ENCODE data around the gene DLG2. TPM values are rescaled to one million over a fixed set of nuclear protein-coding genes. Genes with fewer than 3 reads are reported as not detected.
"Not testable (repeated sequence)": the region's sequence is repeated elsewhere in the genome, so short reads cannot be mapped to it uniquely, and the experiment has no call there.

The DLG2 gene
- total RNA-seq, 1 donor from 2014 or later = 1.8 TPM

GRCh38 chr11:85672105-85672902 is 45.2 kb upstream of the DLG2 start:
- no peak overlapping the region for H2AFZ ChIP-seq (ENCODE audit: low read depth, low read length)

GRCh38 chr11:85670949-85671663 is 44.0 kb upstream of the DLG2 start:
- not testable (repeated sequence) for H3K27me3 ChIP-seq (ENCODE audit: insufficient read depth, low read length); H3K4me1 ChIP-seq (ENCODE audit: insufficient read depth, low read length); H3K27ac Mint-ChIP-seq (ENCODE audit: unreplicated experiment); H3K4me3 ChIP-seq (ENCODE audit: insufficient read depth, low read depth, low read length); H3K9me3 ChIP-seq (ENCODE audit: insufficient read depth, low read depth, low read length); H3K4me1 Mint-ChIP-seq (ENCODE audit: low read depth, unreplicated experiment); H3K9ac ChIP-seq (ENCODE audit: low read length); H3K4me2 ChIP-seq (ENCODE audit: low read length); H2AFZ ChIP-seq (ENCODE audit: low read depth, low read length); H4K20me1 ChIP-seq (ENCODE audit: insufficient read depth, low read length); H3K36me3 Mint-ChIP-seq (ENCODE audit: low read depth, unreplicated experiment); H3K9me3 Mint-ChIP-seq (ENCODE audit: unreplicated experiment); FAIRE-seq; H3K27ac ChIP-seq (ENCODE audit: low read depth, low read length); H3K36me3 ChIP-seq (ENCODE audit: insufficient read depth, low read length); H3K4me3 Mint-ChIP-seq (ENCODE audit: unreplicated experiment); DNase-seq (ENCODE audit: low read depth); H3K27me3 Mint-ChIP-seq (ENCODE audit: low read depth, unreplicated experiment); H3K79me2 ChIP-seq (ENCODE audit: insufficient read depth, low read length)

More at GRCh38 chr11:85672105-85672902, 45.2 kb upstream of the DLG2 start:
- Histone ChIP-seq H3K27me3 (ENCODE audit: insufficient read depth, low read length) (no peaks in the 10 kb centered on the region), H3K27ac (ENCODE audit: low read depth, low read length) (no peak overlapping the region), H3K9ac (ENCODE audit: low read length) (no peak overlapping the region), H4K20me1 (ENCODE audit: insufficient read depth, low read length) (no peaks in the 10 kb centered on the region), H3K9me3 (ENCODE audit: insufficient read depth, low read depth, low read length) (no peaks in the 10 kb centered on the region), H3K4me2 (ENCODE audit: low read length) (no peak overlapping the region), H3K36me3 (ENCODE audit: insufficient read depth, low read length) (no peaks in the 10 kb centered on the region), H3K79me2 (ENCODE audit: insufficient read depth, low read length) (no peaks in the 10 kb centered on the region), H3K4me3 (ENCODE audit: insufficient read depth, low read depth, low read length) (no peak overlapping the region), H3K4me1 (ENCODE audit: insufficient read depth, low read length) (no peaks in the 10 kb centered on the region)
- no peak overlapping the region for H3K4me3 Mint-ChIP-seq (ENCODE audit: unreplicated experiment)
- peaks cover 7% of the 10 kb centered on the region for H3K9me3 Mint-ChIP-seq (ENCODE audit: unreplicated experiment)
- no peak overlapping the region for H3K27ac Mint-ChIP-seq (ENCODE audit: unreplicated experiment)
- FAIRE-seq (no peak), DNase-seq (ENCODE audit: low read depth) (no peak)
- peaks cover 1% of the 10 kb centered on the region for H3K36me3 Mint-ChIP-seq (ENCODE audit: low read depth, unreplicated experiment)
- H3K27me3 Mint-ChIP-seq (ENCODE audit: low read depth, unreplicated experiment) = peaks cover 3% of the 10 kb centered on the region
- TF ChIP-seq CTCF (IDR thresholded peaks at IDR 0.05; ENCODE audit: insufficient read depth, low read depth, low read length) (no peak), EZH2 (IDR thresholded peaks at IDR 0.05; ENCODE audit: insufficient read depth, low read length) (no peak)
- no peaks in the 10 kb centered on the region for H3K4me1 Mint-ChIP-seq (ENCODE audit: low read depth, unreplicated experiment)

GRCh38 chr11:85668157-85668556 is 41.0 kb upstream of the DLG2 start:
- Histone ChIP-seq H3K4me2 (ENCODE audit: low read length) (no peak overlapping the region), H4K20me1 (ENCODE audit: insufficient read depth, low read length) (peaks cover 13% of the 10 kb centered on the region), H3K27me3 (ENCODE audit: insufficient read depth, low read length) (no peaks in the 10 kb centered on the region), H3K27ac (ENCODE audit: low read depth, low read length) (no peak overlapping the region), H3K9me3 (ENCODE audit: insufficient read depth, low read depth, low read length) (no peaks in the 10 kb centered on the region), H3K36me3 (ENCODE audit: insufficient read depth, low read length) (no peaks in the 10 kb centered on the region), H2AFZ (ENCODE audit: low read depth, low read length) (no peak overlapping the region), H3K79me2 (ENCODE audit: insufficient read depth, low read length) (peaks cover 17% of the 10 kb centered on the region), H3K4me1 (ENCODE audit: insufficient read depth, low read length) (peaks cover 6% of the 10 kb centered on the region), H3K4me3 (ENCODE audit: insufficient read depth, low read depth, low read length) (no peak overlapping the region), H3K9ac (ENCODE audit: low read length) (no peak overlapping the region)
- Mint-ChIP-seq H3K36me3 (ENCODE audit: low read depth, unreplicated experiment) (peaks cover 1% of the 10 kb centered on the region), H3K27me3 (ENCODE audit: low read depth, unreplicated experiment) (no peaks in the 10 kb centered on the region), H3K4me3 (ENCODE audit: unreplicated experiment) (no peak overlapping the region), H3K27ac (ENCODE audit: unreplicated experiment) (no peak overlapping the region), H3K4me1 (ENCODE audit: low read depth, unreplicated experiment) (no peaks in the 10 kb centered on the region), H3K9me3 (ENCODE audit: unreplicated experiment) (no peaks in the 10 kb centered on the region)
- FAIRE-seq = no peak
- no peak for TF ChIP-seq CTCF (IDR thresholded peaks at IDR 0.05; ENCODE audit: insufficient read depth, low read depth, low read length)
- no peak for TF ChIP-seq EZH2 (IDR thresholded peaks at IDR 0.05; ENCODE audit: insufficient read depth, low read length)
- DNase-seq (ENCODE audit: low read depth) = no peak
